ENCODE data around the gene STAMBP. TPM values are rescaled to one million over a fixed set of nuclear protein-coding genes. Genes with fewer than 3 reads are reported as not detected.

The STAMBP gene
- polyA plus RNA-seq, 1 donor from 2014 or later: 69.1 TPM

DNA sequence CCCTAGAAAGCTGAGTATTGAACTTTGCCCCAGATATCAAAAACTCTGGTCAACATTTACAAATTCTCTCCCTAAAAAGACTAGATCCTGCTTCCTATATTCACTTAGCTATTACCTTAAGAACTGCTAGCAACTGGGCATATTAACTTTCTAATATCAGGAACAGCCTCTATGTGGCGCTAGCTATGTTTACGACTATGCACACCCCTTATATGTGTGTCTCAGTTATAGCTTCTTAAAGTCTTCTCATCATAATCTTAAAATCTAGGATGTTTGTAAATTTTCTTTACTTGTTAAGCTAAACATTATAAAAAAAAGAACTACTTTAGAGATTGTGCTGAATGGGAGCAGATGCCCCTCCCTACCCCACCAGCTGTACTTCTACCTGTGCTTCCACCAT lies 1.7 kb upstream of the STAMBP start:
- H3K79me2 ChIP-seq (replicated peaks; ENCODE audit: insufficient read depth, low read length): peaks cover 21% of the 10 kb centered on the region
- no peak overlapping the region for H3K27ac ChIP-seq (ENCODE audit: low read length)

GRCh38 chr2:73827660-73828388 lies 937 bp upstream of the STAMBP start:
- no peaks in the 10 kb centered on the region for H4K20me1 ChIP-seq (ENCODE audit: insufficient read depth)

More for the DNA sequence above, 1.7 kb upstream of the STAMBP start:
- Histone ChIP-seq H3K4me2 (ENCODE audit: low read length) (no peak overlapping the region), H3K4me3 (ENCODE audit: low read length) (no peak overlapping the region), H3K27me3 (ENCODE audit: insufficient read depth, low read depth, low read length) (no peaks in the 10 kb centered on the region), H3F3A (ENCODE audit: insufficient read depth, low read length, poor library complexity, severe bottlenecking) (no peaks in the 10 kb centered on the region), H3K9ac (ENCODE audit: low read length) (no peak overlapping the region), H2AFZ (ENCODE audit: low read depth, low read length) (no peak overlapping the region), H4K20me1 (ENCODE audit: insufficient read depth) (no peaks in the 10 kb centered on the region), H3K36me3 (ENCODE audit: insufficient read depth, low read length) (no peaks in the 10 kb centered on the region), H3K9me3 (ENCODE audit: low read length) (no peaks in the 10 kb centered on the region), H3K9me2 (ENCODE audit: insufficient read depth, low read length) (no peaks in the 10 kb centered on the region)
- no peak for TF ChIP-seq EZH2 (IDR thresholded peaks at IDR 0.05; ENCODE audit: borderline replicate concordance, insufficient read depth, low read length, poor library complexity, severe bottlenecking)
- TF ChIP-seq POLR2AphosphoS5 (IDR thresholded peaks at IDR 0.05): no peak
- TF ChIP-seq SMC3 (conservative IDR thresholded peaks at IDR 0.05; ENCODE audit: poor library complexity): peak; percentile 25
- TF ChIP-seq EP300 (conservative IDR thresholded peaks at IDR 0.05; ENCODE audit: poor library complexity, severe bottlenecking): no peak
- no peak for TF ChIP-seq TAF1 (IDR thresholded peaks at IDR 0.05; ENCODE audit: low read depth)
- TF ChIP-seq, protein P1, sequence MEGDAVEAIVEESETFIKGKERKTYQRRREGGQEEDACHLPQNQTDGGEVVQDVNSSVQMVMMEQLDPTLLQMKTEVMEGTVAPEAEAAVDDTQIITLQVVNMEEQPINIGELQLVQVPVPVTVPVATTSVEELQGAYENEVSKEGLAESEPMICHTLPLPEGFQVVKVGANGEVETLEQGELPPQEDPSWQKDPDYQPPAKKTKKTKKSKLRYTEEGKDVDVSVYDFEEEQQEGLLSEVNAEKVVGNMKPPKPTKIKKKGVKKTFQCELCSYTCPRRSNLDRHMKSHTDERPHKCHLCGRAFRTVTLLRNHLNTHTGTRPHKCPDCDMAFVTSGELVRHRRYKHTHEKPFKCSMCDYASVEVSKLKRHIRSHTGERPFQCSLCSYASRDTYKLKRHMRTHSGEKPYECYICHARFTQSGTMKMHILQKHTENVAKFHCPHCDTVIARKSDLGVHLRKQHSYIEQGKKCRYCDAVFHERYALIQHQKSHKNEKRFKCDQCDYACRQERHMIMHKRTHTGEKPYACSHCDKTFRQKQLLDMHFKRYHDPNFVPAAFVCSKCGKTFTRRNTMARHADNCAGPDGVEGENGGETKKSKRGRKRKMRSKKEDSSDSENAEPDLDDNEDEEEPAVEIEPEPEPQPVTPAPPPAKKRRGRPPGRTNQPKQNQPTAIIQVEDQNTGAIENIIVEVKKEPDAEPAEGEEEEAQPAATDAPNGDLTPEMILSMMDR (IDR thresholded peaks at IDR 0.05; ENCODE audit: poor library complexity, severe bottlenecking): peak; percentile 45
- peak; percentile 40 for TF ChIP-seq RAD21 (conservative IDR thresholded peaks at IDR 0.05)
- TF ChIP-seq MXI1 (conservative IDR thresholded peaks at IDR 0.05; ENCODE audit: poor library complexity, severe bottlenecking): no peak
- TF ChIP-seq, protein P2, sequence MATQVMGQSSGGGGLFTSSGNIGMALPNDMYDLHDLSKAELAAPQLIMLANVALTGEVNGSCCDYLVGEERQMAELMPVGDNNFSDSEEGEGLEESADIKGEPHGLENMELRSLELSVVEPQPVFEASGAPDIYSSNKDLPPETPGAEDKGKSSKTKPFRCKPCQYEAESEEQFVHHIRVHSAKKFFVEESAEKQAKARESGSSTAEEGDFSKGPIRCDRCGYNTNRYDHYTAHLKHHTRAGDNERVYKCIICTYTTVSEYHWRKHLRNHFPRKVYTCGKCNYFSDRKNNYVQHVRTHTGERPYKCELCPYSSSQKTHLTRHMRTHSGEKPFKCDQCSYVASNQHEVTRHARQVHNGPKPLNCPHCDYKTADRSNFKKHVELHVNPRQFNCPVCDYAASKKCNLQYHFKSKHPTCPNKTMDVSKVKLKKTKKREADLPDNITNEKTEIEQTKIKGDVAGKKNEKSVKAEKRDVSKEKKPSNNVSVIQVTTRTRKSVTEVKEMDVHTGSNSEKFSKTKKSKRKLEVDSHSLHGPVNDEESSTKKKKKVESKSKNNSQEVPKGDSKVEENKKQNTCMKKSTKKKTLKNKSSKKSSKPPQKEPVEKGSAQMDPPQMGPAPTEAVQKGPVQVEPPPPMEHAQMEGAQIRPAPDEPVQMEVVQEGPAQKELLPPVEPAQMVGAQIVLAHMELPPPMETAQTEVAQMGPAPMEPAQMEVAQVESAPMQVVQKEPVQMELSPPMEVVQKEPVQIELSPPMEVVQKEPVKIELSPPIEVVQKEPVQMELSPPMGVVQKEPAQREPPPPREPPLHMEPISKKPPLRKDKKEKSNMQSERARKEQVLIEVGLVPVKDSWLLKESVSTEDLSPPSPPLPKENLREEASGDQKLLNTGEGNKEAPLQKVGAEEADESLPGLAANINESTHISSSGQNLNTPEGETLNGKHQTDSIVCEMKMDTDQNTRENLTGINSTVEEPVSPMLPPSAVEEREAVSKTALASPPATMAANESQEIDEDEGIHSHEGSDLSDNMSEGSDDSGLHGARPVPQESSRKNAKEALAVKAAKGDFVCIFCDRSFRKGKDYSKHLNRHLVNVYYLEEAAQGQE (IDR thresholded peaks at IDR 0.05; ENCODE audit: borderline replicate concordance): no peak

More at GRCh38 chr2:73827660-73828388, 937 bp upstream of the STAMBP start:
- H3K4me2 ChIP-seq (ENCODE audit: low read length): no peak overlapping the region
- H3K27me3 ChIP-seq (ENCODE audit: insufficient read depth, low read depth, low read length): no peaks in the 10 kb centered on the region
- H3K9ac ChIP-seq (ENCODE audit: low read length): no peak overlapping the region
- no peaks in the 10 kb centered on the region for H3K9me3 ChIP-seq (ENCODE audit: low read length)
- H3K9me2 ChIP-seq (ENCODE audit: insufficient read depth, low read length): no peaks in the 10 kb centered on the region
- TF ChIP-seq EP300 (conservative IDR thresholded peaks at IDR 0.05; ENCODE audit: poor library complexity, severe bottlenecking) (no peak), TAF1 (IDR thresholded peaks at IDR 0.05; ENCODE audit: low read depth) (no peak), MXI1 (conservative IDR thresholded peaks at IDR 0.05; ENCODE audit: poor library complexity, severe bottlenecking) (no peak), SMC3 (conservative IDR thresholded peaks at IDR 0.05; ENCODE audit: poor library complexity) (no peak), EZH2 (IDR thresholded peaks at IDR 0.05; ENCODE audit: borderline replicate concordance, insufficient read depth, low read length, poor library complexity, severe bottlenecking) (no peak), POLR2AphosphoS5 (IDR thresholded peaks at IDR 0.05) (no peak), RAD21 (conservative IDR thresholded peaks at IDR 0.05) (no peak)
- TF ChIP-seq, protein P1 (IDR thresholded peaks at IDR 0.05; ENCODE audit: poor library complexity, severe bottlenecking): no peak
- TF ChIP-seq, protein P2 (IDR thresholded peaks at IDR 0.05; ENCODE audit: borderline replicate concordance): no peak
- H3K79me2 ChIP-seq (replicated peaks; ENCODE audit: insufficient read depth, low read length): peaks cover 21% of the 10 kb centered on the region
- H3K36me3 ChIP-seq (ENCODE audit: insufficient read depth, low read length): no peaks in the 10 kb centered on the region
- H2AFZ ChIP-seq (ENCODE audit: low read depth, low read length): peak overlapping the region; percentile 51
- H3K4me3 ChIP-seq (ENCODE audit: low read length): peak overlapping the region; percentile 76
- H3F3A ChIP-seq (ENCODE audit: insufficient read depth, low read length, poor library complexity, severe bottlenecking): no peaks in the 10 kb centered on the region
- H3K27ac ChIP-seq (ENCODE audit: low read length): no peak overlapping the region
